Measurements from ENCODE around the gene PLXDC2. TPM values are rescaled to one million over a fixed set of nuclear protein-coding genes. Genes with fewer than 3 reads are reported as not detected.

PLXDC2 gene
- total and polyA plus RNA-seq, 2 experiments from 2014 or later = 13.5 to 19.4 TPM

DNA sequence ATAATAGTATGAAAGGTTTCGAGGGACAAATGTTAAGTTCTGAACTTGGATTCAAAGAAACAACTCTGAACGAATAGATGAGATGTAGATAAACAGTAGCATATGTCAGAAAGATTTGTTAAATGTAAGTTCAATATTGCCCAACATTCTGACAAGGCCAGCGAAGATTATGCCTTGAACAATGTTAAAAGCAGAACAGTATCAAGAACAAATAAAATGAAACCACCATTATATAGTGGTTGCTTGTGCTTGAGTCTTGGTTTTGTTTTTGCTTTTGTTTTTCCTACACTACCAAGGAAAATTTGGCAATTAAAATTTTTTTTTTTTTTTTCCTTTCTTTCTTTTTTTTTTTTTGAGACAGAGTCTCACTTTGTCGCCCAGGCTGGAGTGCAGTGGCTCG lies 66.4 kb downstream of the PLXDC2 start:
- ATAC-seq = no peak
- Histone ChIP-seq H3K4me2 (no peak overlapping the region), H3K79me2 (replicated peaks; ENCODE audit: insufficient read depth) (peaks cover 93% of the 10 kb centered on the region), H3K4me1 (ENCODE audit: insufficient read depth) (no peaks in the 10 kb centered on the region), H2AFZ (no peak overlapping the region), H3K27ac (ENCODE audit: low read depth) (no peak overlapping the region), H4K20me1 (replicated peaks; ENCODE audit: insufficient read depth) (no peaks in the 10 kb centered on the region), H3K9me2 (ENCODE audit: insufficient read depth) (peaks cover 3% of the 10 kb centered on the region; the same call in 1 of the 2 replicates), H3F3A (replicated peaks; ENCODE audit: low read depth) (no peaks in the 10 kb centered on the region), H3K36me3 (ENCODE audit: insufficient read depth) (no peaks in the 10 kb centered on the region), H3K4me3 (no peak overlapping the region), H3K27me3 (ENCODE audit: insufficient read depth) (no peaks in the 10 kb centered on the region)
- peaks cover 11% of the 10 kb centered on the region; the same call in 2 of the 3 replicates for H3K9me3 Mint-ChIP-seq
- TF ChIP-seq CREB1 (CRISPR knock-in tag; IDR thresholded peaks at IDR 0.05; ENCODE audit: low read depth) (no peak), REST (IDR thresholded peaks at IDR 0.05; ENCODE audit: unreplicated experiment) (no peak), JUNB (IDR thresholded peaks at IDR 0.05; ENCODE audit: unreplicated experiment) (no peak), EZH2 (IDR thresholded peaks at IDR 0.05; ENCODE audit: low read depth, unreplicated experiment) (no peak), CTCF (conservative IDR thresholded peaks at IDR 0.05; ENCODE audit: low read depth in 2 of 2) (no peak), ZNF331 (CRISPR knock-in tag; IDR thresholded peaks at IDR 0.05; ENCODE audit: low read depth) (no peak), EZH2phosphoT487 (IDR thresholded peaks at IDR 0.05; ENCODE audit: unreplicated experiment) (no peak), ZNF114 (CRISPR knock-in tag; IDR thresholded peaks at IDR 0.05) (no peak), NANOG (IDR thresholded peaks at IDR 0.05; ENCODE audit: borderline replicate concordance) (no peak), POLR2AphosphoS5 (IDR thresholded peaks at IDR 0.05; ENCODE audit: low read depth) (no peak), STAT1 (IDR thresholded peaks at IDR 0.05; ENCODE audit: unreplicated experiment) (no peak), ETS1 (IDR thresholded peaks at IDR 0.05) (no peak)
- TF ChIP-seq, protein P1, sequence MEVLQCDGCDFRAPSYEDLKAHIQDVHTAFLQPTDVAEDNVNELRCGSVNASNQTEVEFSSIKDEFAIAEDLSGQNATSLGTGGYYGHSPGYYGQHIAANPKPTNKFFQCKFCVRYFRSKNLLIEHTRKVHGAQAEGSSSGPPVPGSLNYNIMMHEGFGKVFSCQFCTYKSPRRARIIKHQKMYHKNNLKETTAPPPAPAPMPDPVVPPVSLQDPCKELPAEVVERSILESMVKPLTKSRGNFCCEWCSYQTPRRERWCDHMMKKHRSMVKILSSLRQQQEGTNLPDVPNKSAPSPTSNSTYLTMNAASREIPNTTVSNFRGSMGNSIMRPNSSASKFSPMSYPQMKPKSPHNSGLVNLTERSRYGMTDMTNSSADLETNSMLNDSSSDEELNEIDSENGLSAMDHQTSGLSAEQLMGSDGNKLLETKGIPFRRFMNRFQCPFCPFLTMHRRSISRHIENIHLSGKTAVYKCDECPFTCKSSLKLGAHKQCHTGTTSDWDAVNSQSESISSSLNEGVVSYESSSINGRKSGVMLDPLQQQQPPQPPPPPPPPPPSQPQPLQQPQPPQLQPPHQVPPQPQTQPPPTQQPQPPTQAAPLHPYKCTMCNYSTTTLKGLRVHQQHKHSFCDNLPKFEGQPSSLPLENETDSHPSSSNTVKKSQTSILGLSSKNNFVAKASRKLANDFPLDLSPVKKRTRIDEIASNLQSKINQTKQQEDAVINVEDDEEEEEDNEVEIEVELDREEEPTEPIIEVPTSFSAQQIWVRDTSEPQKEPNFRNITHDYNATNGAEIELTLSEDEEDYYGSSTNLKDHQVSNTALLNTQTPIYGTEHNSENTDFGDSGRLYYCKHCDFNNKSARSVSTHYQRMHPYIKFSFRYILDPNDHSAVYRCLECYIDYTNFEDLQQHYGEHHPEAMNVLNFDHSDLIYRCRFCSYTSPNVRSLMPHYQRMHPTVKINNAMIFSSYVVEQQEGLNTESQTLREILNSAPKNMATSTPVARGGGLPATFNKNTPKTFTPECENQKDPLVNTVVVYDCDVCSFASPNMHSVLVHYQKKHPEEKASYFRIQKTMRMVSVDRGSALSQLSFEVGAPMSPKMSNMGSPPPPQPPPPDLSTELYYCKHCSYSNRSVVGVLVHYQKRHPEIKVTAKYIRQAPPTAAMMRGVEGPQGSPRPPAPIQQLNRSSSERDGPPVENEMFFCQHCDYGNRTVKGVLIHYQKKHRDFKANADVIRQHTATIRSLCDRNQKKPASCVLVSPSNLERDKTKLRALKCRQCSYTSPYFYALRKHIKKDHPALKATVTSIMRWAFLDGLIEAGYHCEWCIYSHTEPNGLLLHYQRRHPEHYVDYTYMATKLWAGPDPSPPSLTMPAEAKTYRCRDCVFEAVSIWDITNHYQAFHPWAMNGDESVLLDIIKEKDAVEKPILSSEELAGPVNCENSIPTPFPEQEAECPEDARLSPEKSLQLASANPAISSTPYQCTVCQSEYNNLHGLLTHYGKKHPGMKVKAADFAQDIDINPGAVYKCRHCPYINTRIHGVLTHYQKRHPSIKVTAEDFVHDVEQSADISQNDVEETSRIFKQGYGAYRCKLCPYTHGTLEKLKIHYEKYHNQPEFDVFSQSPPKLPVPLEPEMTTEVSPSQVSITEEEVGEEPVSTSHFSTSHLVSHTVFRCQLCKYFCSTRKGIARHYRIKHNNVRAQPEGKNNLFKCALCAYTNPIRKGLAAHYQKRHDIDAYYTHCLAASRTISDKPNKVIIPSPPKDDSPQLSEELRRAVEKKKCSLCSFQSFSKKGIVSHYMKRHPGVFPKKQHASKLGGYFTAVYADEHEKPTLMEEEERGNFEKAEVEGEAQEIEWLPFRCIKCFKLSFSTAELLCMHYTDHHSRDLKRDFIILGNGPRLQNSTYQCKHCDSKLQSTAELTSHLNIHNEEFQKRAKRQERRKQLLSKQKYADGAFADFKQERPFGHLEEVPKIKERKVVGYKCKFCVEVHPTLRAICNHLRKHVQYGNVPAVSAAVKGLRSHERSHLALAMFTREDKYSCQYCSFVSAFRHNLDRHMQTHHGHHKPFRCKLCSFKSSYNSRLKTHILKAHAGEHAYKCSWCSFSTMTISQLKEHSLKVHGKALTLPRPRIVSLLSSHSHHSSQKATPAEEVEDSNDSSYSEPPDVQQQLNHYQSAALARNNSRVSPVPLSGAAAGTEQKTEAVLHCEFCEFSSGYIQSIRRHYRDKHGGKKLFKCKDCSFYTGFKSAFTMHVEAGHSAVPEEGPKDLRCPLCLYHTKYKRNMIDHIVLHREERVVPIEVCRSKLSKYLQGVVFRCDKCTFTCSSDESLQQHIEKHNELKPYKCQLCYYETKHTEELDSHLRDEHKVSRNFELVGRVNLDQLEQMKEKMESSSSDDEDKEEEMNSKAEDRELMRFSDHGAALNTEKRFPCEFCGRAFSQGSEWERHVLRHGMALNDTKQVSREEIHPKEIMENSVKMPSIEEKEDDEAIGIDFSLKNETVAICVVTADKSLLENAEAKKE (CRISPR knock-in tag; IDR thresholded peaks at IDR 0.05) = no peak
- H3K27me3 Mint-ChIP-seq (ENCODE audit: insufficient read depth, low read depth, poor library complexity) = no peaks in the 10 kb centered on the region
- no peak overlapping the region for H3K27ac Mint-ChIP-seq
- H3K4me1 Mint-ChIP-seq = no peaks in the 10 kb centered on the region; the same call in 1 of the 3 replicates
- H3K4me3 Mint-ChIP-seq = no peak overlapping the region
- no peak for DNase-seq (ENCODE audit: low spot score)
- peaks cover 20% of the 10 kb centered on the region for H3K36me3 Mint-ChIP-seq (ENCODE audit: low read depth)
